Heart right ventricle (tissue), 16 donors: ENCODE measurements around the gene LSP1. TPM values are rescaled to one million over a fixed set of nuclear protein-coding genes. Genes with fewer than 3 reads are reported as not detected.
A peak's percentile ranks its signal among the peaks of the same experiment; 100 is the strongest.

ENCODE experiments used
- ATAC-seq, 8 donors: fragments of 200-7000 bp; cut with Tn5 transposase; one replicate each; pipeline ENCODE4 v1.9.1; 2020; ENCODE audit warnings: mild to moderate bottlenecking in 8 of 8, moderate library complexity in 8 of 8, moderate number of reproducible peaks in 1 of 8
- DNase-seq, 2 donors: peaks; one replicate each; pipeline ENCODE4 v3.0.0-alpha.2; 2020
- H3K27ac ChIP-seq, 10 donors: fragments of 200-600 bp; sonication (generic) in 2 of 10; one replicate each; pipeline versions ENCODE4 v1.5.0 to v1.8.0; 2020 to 2022; ENCODE audit warnings: mild to moderate bottlenecking in 3 of 10
- H3K27me3 ChIP-seq, 7 donors: fragments of 200-600 bp; one replicate each; pipeline ENCODE4 v1.8.0; 2021 to 2022; ENCODE audit warnings: mild to moderate bottlenecking in 2 of 7
- H3K36me3 ChIP-seq, 9 donors: fragments of 200-600 bp; sonication (generic) in 1 of 9; one replicate each; pipeline versions ENCODE4 v1.5.0 to v1.8.0; 2020 to 2022; ENCODE audit warnings: mild to moderate bottlenecking in 2 of 9
- H3K4me1 ChIP-seq, 9 donors: fragments of 200-600 bp; sonication (generic) in 1 of 9; one replicate each; pipeline versions ENCODE4 v1.5.0 to v1.8.0; 2020 to 2022; ENCODE audit warnings: mild to moderate bottlenecking in 4 of 9
- H3K4me3 ChIP-seq, 10 donors: fragments of 200-600 bp; sonication (generic) in 2 of 10; one replicate each; pipeline versions ENCODE4 v1.5.0 to v1.8.0; 2020 to 2022; ENCODE audit warnings: mild to moderate bottlenecking in 7 of 10, moderate library complexity in 2 of 10
- H3K9me3 ChIP-seq, 11 donors: fragments of 200-600 bp in 10 of 11; sonication (generic) in 2 of 11; one replicate each; pipeline versions ENCODE4 v1.5.0 to v1.8.0; 2013 to 2022; ENCODE audit warnings: mild to moderate bottlenecking in 2 of 11, control low read depth in 1 of 11, moderate library complexity in 1 of 11
- CTCF ChIP-seq, 9 donors: fragments of 200-600 bp; sonication (generic) in 2 of 9; IDR thresholded peaks; one replicate each; pipeline versions ENCODE4 v1.5.0 to v1.8.0; 2021 to 2022; ENCODE audit warnings: antibody characterized with exemption in 9 of 9, mild to moderate bottlenecking in 5 of 9, moderate library complexity in 1 of 9
- WGBS, 2 donors: extraction: QIAGEN DNeasy Blood & Tissue Kit; methylation state at CpG; one replicate each; pipeline ENCODE4 v1.1.7; 2013; ENCODE audit warnings: inconsistent platforms in 1 of 2; 5-methylcytosine and 5-hydroxymethylcytosine counted together
- intact Hi-C, 10 donors: fragments of 100-400 bp; cut with DNase I; formaldehyde crosslinking; loops; one replicate each; pipeline versions ENCODE4 v1.11.1 to v1.14.2; 2022
- polyA plus RNA-seq, 2 donors: library from polyadenylated mRNA; stranded (reverse); fragments of 200-250 nt; gene quantifications; one replicate each; pipeline ENCODE4 v1.2.3, GENCODE V29; 2013
- total RNA-seq, 10 donors: library from RNA; stranded (reverse); fragmentation: NEBNext Ultra II Directional in 3 of 10; extraction: Animal tissue kit (Norgen Biotek cat#: 25700) in 3 of 10; gene quantifications; one replicate each; pipeline versions ENCODE4 v1.2.1 to v1.2.4, GENCODE V29; 2021 to 2023
- donor health status: Arrhythmogenic right ventricular cardiomyopathy.
- donor health status: ischemic (EF 13 %, LVEDD 7.1; RV severe dilation, severe dysfunction).
- donor health status: healthy with polysubstance abuse.
- donor health status: DM: no; HTN: yes; CAD: no.
- donor health status: DM: no; HTN: no; CAD: no.
- donor health status: ischemic (EF 25% LVEDD 6.9; RV normal size, moderate dysfunction).
- donor health status: ischemic (EF 25% LVEDD 5.7; RV mildly dilated, moderate dysfunction).
- donor health status: healthy.
- donor health status: DM: yes; HTN: yes; CAD: no.
- donor health status: Ischemic cardiomyopathy.
- donor health status: ischemic (EF 35%, LVEDD 5.7; RV mildly dilated, moderate dysfunction).
- donor health status: nonischemic (EF 11% LVEDD 7.7; RV severe dilation, severe dysfunction).
- donor health status: DM: yes; HTN: yes; CAD: no.
- donor health status: PGD.
- donor health status: ischemic (EF 29% LVEDD 5.4; RV normal size, mild dysfunction).
- donor health status: nonischemic (EF 23%, LVEDD 6.1; RV moderate dilation, normal function).

LSP1 gene
- total and polyA plus RNA-seq, 12 donors = 16.0 to 57.2 (median 21.4) TPM

DNA sequence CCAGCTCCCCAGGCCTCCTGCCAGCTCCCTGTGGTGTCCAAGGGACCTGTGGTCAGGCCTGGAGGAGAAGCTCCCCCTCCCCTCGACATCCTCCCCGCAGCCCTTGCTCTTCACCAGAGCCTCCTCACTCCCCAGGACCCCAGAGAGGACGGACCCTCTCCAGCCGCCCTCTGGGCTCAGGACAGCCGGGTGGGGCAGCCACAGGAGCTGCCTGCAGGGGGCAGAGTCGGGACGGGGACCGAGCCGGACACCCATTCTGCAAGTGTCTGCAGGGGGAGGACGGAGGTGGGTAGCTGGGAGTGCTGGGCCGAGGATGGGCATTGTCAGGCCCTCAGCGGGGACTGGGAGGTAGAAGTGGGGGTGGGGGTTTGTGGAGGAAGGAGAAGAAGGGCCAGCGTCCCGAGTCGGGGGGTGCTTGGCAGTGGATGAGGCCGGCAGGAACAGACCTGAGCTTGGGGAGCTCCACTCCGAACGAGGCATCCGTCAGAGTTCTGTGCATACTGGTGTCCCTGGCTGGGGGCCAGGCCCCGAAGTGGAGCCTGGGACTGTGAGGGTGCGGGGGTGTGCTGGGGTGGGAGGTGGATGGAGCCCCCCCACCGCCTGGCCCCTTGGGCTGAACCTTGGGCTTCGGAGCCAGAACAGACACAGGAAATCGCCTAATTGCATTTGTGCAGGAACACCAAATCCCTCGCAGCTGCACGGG lies 23.6 kb downstream of the LSP1 start:
- Histone ChIP-seq H3K27ac (peak overlapping the region; percentile 76 to 100 (median 94)), H3K4me3 (peak overlapping the region in 8 of 10 donors; percentile 11 to 30 (median 23)), H3K4me1 (peaks cover 31 to 78% (median 62%) of the 10 kb centered on the region in 9 donors), H3K27me3 (no peaks in the 10 kb centered on the region), H3K36me3 (peaks cover 0 to 9% (median 0%) of the 10 kb centered on the region in 9 donors), H3K9me3 (no peaks in the 10 kb centered on the region)
- DNase-seq (peak; percentile 79 to 81), ATAC-seq (peak in 7 of 8 donors; percentile 10 to 47 (median 27))
- WGBS, 2 donors = 18 to 32% methylated on average over 26 of the region's 26 CpGs
- intact Hi-C loops = loop anchor here in 1 of 10 donors (5.0 kb wide), 1 partner anchor 34 kb away; no protein-coding TSS in a partner anchor
- peak; percentile 44 to 74 (median 63) for TF ChIP-seq CTCF (IDR thresholded peaks at IDR 0.05)

DNA sequence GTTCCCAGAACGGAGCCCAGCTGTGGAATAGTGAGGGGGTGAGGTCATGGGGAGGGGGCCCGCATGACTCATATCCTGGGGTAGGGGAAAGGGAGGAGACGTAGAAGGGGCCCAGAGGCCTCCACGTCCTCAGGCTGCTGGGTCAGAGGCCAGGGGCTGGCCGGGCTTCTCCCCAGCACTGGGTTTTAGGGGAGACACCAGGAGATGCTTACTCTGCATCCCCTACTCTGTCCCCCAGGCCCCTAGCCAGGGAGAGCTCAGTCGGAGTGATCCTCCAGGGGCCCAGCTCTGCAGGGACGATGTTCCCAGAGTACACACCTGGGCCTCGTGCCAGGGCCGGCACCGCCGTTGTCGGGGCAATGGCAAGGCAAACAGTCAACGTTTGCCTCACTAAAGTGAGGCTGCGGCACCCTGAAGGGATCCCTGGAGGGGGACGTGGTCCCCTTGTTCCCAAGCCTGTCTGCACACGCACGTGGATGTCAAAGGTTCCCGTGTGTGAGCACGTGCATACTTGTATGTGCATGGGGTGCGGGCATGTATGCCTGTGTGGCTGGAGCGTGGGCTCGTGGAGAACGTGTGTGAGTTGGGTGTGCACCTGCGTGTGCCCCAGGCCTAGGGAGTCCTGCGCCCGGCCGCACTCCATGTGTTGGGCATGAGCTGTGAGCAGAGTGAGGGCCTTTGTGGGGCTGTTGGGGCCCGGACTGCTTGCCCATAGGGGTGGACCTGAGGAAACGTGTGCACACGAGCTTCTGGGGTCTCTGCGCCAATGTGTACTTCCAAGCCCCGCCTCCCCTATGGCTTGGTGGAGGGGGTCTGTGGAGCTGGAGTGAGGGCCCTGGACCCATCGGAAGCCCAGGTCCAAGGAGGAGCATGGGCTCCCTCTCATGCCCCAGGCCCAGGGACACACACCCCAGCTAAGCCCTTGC lies 24.6 kb downstream of the LSP1 start:
- peak; percentile 67 to 78 for DNase-seq
- Histone ChIP-seq H3K9me3 (no peaks in the 10 kb centered on the region), H3K36me3 (peaks cover 0 to 14% (median 0%) of the 10 kb centered on the region in 9 donors), H3K4me3 (no peak overlapping the region), H3K27me3 (no peaks in the 10 kb centered on the region), H3K27ac (peak overlapping the region; percentile 76 to 100 (median 94)), H3K4me1 (peaks cover 39 to 87% (median 72%) of the 10 kb centered on the region in 9 donors)
- no peak for ATAC-seq
- intact Hi-C loops = loop anchor here in 1 of 10 donors (5.0 kb wide), 1 partner anchor 35 kb away; no protein-coding TSS in a partner anchor
- no peak for TF ChIP-seq CTCF (IDR thresholded peaks at IDR 0.05)
- 46 to 50% methylated on average over 33 of the region's 33 CpGs for WGBS, 2 donors

- Histone ChIP-seq H3K27me3 (no peaks in the 10 kb centered on the region), H3K4me1 (peaks cover 44 to 91% (median 76%) of the 10 kb centered on the region in 9 donors), H3K36me3 (peaks cover 0 to 23% (median 0%) of the 10 kb centered on the region in 9 donors), H3K9me3 (no peaks in the 10 kb centered on the region), H3K27ac (peak overlapping the region; percentile 76 to 100 (median 94)), H3K4me3 (no peak overlapping the region)
- 79 to 81% methylated on average over 30 of the region's 30 CpGs for WGBS, 2 donors
- intact Hi-C loops = loop anchor here in 1 of 10 donors (5.0 kb wide), 1 partner anchor 36 kb away; no protein-coding TSS in a partner anchor
- ATAC-seq (peak in 2 of 8 donors; percentile 4 to 14), DNase-seq (peak; percentile 32 to 47)
- TF ChIP-seq CTCF (IDR thresholded peaks at IDR 0.05) = no peak
Measured at GRCh38 chr11:1878137-1879031, 25.5 kb downstream of the LSP1 start.
